MM.1S (cell line): ENCODE results near the gene OSBP2.

Experiments used
- EZH2 ChIP-seq: fragments of 300-600 bp; sonication (generic); optimal IDR thresholded peaks from 2 replicates; pipeline ENCODE3; 2017; ENCODE audit warnings: low read depth, mild to moderate bottlenecking, antibody characterized with exemption, low read length, mixed read lengths
- TF ChIP-seq, protein P1 (sequence below): fragments of 300-600 bp; sonication (generic); IDR thresholded peaks from 2 replicates; pipeline ENCODE4 v1.5.1; 2016; ENCODE audit warnings: antibody characterized with exemption, low read length, mixed read lengths

DNA sequence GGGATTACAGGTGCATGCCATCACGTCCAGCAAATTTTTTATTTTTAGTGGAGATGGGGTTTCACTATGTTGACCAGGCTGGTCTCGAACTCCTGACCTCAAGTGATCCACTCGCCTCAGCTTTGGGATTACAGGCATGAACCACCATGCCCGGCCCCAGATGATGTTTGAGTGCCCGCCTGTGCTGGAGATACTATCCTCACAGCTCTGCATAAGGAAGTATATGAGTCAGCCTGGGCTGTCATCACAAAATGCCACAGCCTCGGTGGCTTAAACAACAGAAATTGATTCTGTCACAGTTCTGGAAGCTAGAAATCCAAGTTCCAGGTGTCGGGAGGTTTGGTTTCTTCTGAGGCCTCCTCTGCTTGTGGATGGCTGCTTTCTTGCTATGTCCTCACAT, 119.3 kb downstream of the OSBP2 start:
- TF ChIP-seq, protein P1, sequence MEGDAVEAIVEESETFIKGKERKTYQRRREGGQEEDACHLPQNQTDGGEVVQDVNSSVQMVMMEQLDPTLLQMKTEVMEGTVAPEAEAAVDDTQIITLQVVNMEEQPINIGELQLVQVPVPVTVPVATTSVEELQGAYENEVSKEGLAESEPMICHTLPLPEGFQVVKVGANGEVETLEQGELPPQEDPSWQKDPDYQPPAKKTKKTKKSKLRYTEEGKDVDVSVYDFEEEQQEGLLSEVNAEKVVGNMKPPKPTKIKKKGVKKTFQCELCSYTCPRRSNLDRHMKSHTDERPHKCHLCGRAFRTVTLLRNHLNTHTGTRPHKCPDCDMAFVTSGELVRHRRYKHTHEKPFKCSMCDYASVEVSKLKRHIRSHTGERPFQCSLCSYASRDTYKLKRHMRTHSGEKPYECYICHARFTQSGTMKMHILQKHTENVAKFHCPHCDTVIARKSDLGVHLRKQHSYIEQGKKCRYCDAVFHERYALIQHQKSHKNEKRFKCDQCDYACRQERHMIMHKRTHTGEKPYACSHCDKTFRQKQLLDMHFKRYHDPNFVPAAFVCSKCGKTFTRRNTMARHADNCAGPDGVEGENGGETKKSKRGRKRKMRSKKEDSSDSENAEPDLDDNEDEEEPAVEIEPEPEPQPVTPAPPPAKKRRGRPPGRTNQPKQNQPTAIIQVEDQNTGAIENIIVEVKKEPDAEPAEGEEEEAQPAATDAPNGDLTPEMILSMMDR, result no peak
- TF ChIP-seq EZH2, result no peak
